Smooth muscle cell (in vitro differentiated cells): ENCODE measurements around the gene DISP3. TPM values are rescaled to one million over a fixed set of nuclear protein-coding genes. Genes with fewer than 3 reads are reported as not detected.

Experiments
- DNase-seq: peaks from one replicate; lab custom pipeline; 2025; ENCODE audit not compliant: unreplicated experiment; lab: John Stamatoyannopoulos, UW
- H2AFZ ChIP-seq: fragments of 200-600 bp; sonication (generic); 2 replicates; pipeline ENCODE4 v1.6.0; 2016; ENCODE audit warnings: antibody characterized with exemption, low read depth, mild to moderate bottlenecking
- H3F3A ChIP-seq: fragments of 200-600 bp; sonication (generic); 2 replicates; pipeline ENCODE4 v1.6.0; 2017; ENCODE audit warnings: antibody characterized with exemption, low read depth
- H3K27ac ChIP-seq: fragments of 200-600 bp; sonication (generic); 2 replicates; pipeline ENCODE4 v1.5.1; 2016; ENCODE audit warnings: low read depth, mild to moderate bottlenecking
- H3K27me3 ChIP-seq: fragments of 200-600 bp; sonication (generic); 2 replicates; pipeline ENCODE4 v1.6.1; 2016; ENCODE audit warnings: low read depth, mild to moderate bottlenecking
- H3K36me3 ChIP-seq: fragments of 200-600 bp; sonication (generic); 2 replicates; pipeline ENCODE4 v1.5.1; 2016; ENCODE audit warnings: low read depth
- H3K4me1 ChIP-seq: fragments of 200-600 bp; sonication (generic); 2 replicates; pipeline ENCODE4 v1.5.1; 2016; ENCODE audit warnings: low read depth
- H3K4me2 ChIP-seq: fragments of 200-600 bp; sonication (generic); 2 replicates; pipeline ENCODE4 v1.6.0; 2016; ENCODE audit warnings: mild to moderate bottlenecking
- H3K4me3 ChIP-seq: fragments of 200-600 bp; sonication (generic); 2 replicates; pipeline ENCODE4 v1.5.1; 2016; ENCODE audit warnings: mild to moderate bottlenecking
- H3K79me2 ChIP-seq: fragments of 200-600 bp; sonication (generic); 2 replicates; pipeline ENCODE4 v1.6.0; 2016; ENCODE audit warnings: low read depth, mild to moderate bottlenecking
- H3K9ac ChIP-seq: fragments of 200-600 bp; sonication (generic); 2 replicates; pipeline ENCODE4 v1.6.0; 2016; ENCODE audit warnings: low read depth
- H3K9me3 ChIP-seq: fragments of 200-600 bp; sonication (generic); replicated peaks from 2 replicates; pipeline ENCODE4 v1.5.1; 2016; ENCODE audit warnings: low read depth
- H4K20me1 ChIP-seq: fragments of 200-600 bp; sonication (generic); 2 replicates; pipeline ENCODE4 v1.6.0; 2016; ENCODE audit warnings: low read depth
- CTCF ChIP-seq: fragments of 200-600 bp; sonication (generic); IDR thresholded peaks from 2 replicates; pipeline ENCODE4 v1.5.1; 2017; ENCODE audit warnings: borderline replicate concordance, mild to moderate bottlenecking, antibody characterized with exemption; ENCODE audit not compliant: insufficient read depth, poor library complexity, severe bottlenecking
- WGBS: methylation state at CpG from one replicate; pipeline ENCODE4 v1.1.7; 2016; ENCODE audit warnings: low lambda C conversion rate; 5-methylcytosine and 5-hydroxymethylcytosine counted together
- polyA plus RNA-seq: library from polyadenylated mRNA; unstranded; fragments of >200 nt; fragmentation: Nextera tagmentation; extraction: Ambion mirVana; gene quantifications from 2 replicates; pipeline ENCODE4 v1.2.1, GENCODE V29; 2016
- total RNA-seq: library from RNA; depleted of rRNA; stranded (reverse); fragments of >200 nt; gene quantifications from 2 replicates; pipeline ENCODE4 v1.2.3, GENCODE V29; 2014

The DISP3 gene
- total and polyA plus RNA-seq, 2 experiments from 2014 or later: 0.17 TPM; not detected in 1

GRCh38 chr1:11571906-11572616, 93.1 kb downstream of the DISP3 start:
- Histone ChIP-seq H3K4me1 (no peaks in the 10 kb centered on the region), H4K20me1 (no peaks in the 10 kb centered on the region), H3K9ac (no peak overlapping the region), H3K9me3 (no peaks in the 10 kb centered on the region), H3F3A (no peaks in the 10 kb centered on the region), H2AFZ (no peak overlapping the region), H3K4me3 (no peak overlapping the region), H3K36me3 (no peaks in the 10 kb centered on the region), H3K4me2 (no peak overlapping the region), H3K27me3 (peaks cover 6% of the 10 kb centered on the region), H3K27ac (no peak overlapping the region), H3K79me2 (no peaks in the 10 kb centered on the region)
- WGBS: 51% methylated on average over 9 of the region's 9 CpGs
- DNase-seq: no peak
- TF ChIP-seq CTCF: peak; percentile 16

- H3K4me2 ChIP-seq: no peak overlapping the region
- H3K79me2 ChIP-seq: no peaks in the 10 kb centered on the region
- WGBS: 80% methylated on average over 5 of the region's 5 CpGs
- DNase-seq: no peak
- peaks cover 6% of the 10 kb centered on the region for H3K27me3 ChIP-seq
- no peak overlapping the region for H3K9ac ChIP-seq
- no peak overlapping the region for H3K27ac ChIP-seq
- H3K9me3 ChIP-seq: no peaks in the 10 kb centered on the region
- H4K20me1 ChIP-seq: no peaks in the 10 kb centered on the region
- H2AFZ ChIP-seq: no peak overlapping the region
- no peak overlapping the region for H3K4me3 ChIP-seq
- no peaks in the 10 kb centered on the region for H3F3A ChIP-seq
- no peaks in the 10 kb centered on the region for H3K36me3 ChIP-seq
- no peaks in the 10 kb centered on the region for H3K4me1 ChIP-seq
- TF ChIP-seq CTCF: no peak
Measured at GRCh38 chr1:11573116-11573692, 94.2 kb downstream of the DISP3 start.

- H3K4me1 ChIP-seq: no peaks in the 10 kb centered on the region
- H3K36me3 ChIP-seq: no peaks in the 10 kb centered on the region
- no peak overlapping the region for H3K9ac ChIP-seq
- no peak for TF ChIP-seq CTCF
- no peaks in the 10 kb centered on the region for H3K9me3 ChIP-seq
- H3F3A ChIP-seq: no peaks in the 10 kb centered on the region
- no peak overlapping the region for H3K4me3 ChIP-seq
- H3K4me2 ChIP-seq: no peak overlapping the region
- no peak overlapping the region for H3K27ac ChIP-seq
- H3K27me3 ChIP-seq: peaks cover 19% of the 10 kb centered on the region
- H3K79me2 ChIP-seq: no peaks in the 10 kb centered on the region
- no peak for DNase-seq
- no peaks in the 10 kb centered on the region for H4K20me1 ChIP-seq
- no peak overlapping the region for H2AFZ ChIP-seq
- WGBS: 94% methylated on average over 6 of the region's 6 CpGs
Measured at GRCh38 chr1:11575553-11575952, 96.6 kb downstream of the DISP3 start.
